ENCODE measurements around the gene ABO.

GRCh38 chr9:133280392-133280791 lies 5.4 kb upstream of the ABO start:
- no peak for TF ChIP-seq CTCF (IDR thresholded peaks at IDR 0.05; ENCODE audit: low read depth, low read length, missing input control)
- no peak for TF ChIP-seq RAD21 (IDR thresholded peaks at IDR 0.05)
- TF ChIP-seq, protein P1, sequence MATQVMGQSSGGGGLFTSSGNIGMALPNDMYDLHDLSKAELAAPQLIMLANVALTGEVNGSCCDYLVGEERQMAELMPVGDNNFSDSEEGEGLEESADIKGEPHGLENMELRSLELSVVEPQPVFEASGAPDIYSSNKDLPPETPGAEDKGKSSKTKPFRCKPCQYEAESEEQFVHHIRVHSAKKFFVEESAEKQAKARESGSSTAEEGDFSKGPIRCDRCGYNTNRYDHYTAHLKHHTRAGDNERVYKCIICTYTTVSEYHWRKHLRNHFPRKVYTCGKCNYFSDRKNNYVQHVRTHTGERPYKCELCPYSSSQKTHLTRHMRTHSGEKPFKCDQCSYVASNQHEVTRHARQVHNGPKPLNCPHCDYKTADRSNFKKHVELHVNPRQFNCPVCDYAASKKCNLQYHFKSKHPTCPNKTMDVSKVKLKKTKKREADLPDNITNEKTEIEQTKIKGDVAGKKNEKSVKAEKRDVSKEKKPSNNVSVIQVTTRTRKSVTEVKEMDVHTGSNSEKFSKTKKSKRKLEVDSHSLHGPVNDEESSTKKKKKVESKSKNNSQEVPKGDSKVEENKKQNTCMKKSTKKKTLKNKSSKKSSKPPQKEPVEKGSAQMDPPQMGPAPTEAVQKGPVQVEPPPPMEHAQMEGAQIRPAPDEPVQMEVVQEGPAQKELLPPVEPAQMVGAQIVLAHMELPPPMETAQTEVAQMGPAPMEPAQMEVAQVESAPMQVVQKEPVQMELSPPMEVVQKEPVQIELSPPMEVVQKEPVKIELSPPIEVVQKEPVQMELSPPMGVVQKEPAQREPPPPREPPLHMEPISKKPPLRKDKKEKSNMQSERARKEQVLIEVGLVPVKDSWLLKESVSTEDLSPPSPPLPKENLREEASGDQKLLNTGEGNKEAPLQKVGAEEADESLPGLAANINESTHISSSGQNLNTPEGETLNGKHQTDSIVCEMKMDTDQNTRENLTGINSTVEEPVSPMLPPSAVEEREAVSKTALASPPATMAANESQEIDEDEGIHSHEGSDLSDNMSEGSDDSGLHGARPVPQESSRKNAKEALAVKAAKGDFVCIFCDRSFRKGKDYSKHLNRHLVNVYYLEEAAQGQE (IDR thresholded peaks at IDR 0.05), result no peak
- no peak for TF ChIP-seq GABPA (IDR thresholded peaks at IDR 0.05 in 1 of 2, conservative IDR thresholded peaks at IDR 0.05 in 1 of 2)
- TF ChIP-seq, protein P2, sequence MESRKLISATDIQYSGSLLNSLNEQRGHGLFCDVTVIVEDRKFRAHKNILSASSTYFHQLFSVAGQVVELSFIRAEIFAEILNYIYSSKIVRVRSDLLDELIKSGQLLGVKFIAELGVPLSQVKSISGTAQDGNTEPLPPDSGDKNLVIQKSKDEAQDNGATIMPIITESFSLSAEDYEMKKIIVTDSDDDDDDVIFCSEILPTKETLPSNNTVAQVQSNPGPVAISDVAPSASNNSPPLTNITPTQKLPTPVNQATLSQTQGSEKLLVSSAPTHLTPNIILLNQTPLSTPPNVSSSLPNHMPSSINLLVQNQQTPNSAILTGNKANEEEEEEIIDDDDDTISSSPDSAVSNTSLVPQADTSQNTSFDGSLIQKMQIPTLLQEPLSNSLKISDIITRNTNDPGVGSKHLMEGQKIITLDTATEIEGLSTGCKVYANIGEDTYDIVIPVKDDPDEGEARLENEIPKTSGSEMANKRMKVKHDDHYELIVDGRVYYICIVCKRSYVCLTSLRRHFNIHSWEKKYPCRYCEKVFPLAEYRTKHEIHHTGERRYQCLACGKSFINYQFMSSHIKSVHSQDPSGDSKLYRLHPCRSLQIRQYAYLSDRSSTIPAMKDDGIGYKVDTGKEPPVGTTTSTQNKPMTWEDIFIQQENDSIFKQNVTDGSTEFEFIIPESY (IDR thresholded peaks at IDR 0.05), result no peak
